ENCODE measurements around the gene SCYGR4. TPM values are rescaled to one million over a fixed set of nuclear protein-coding genes. Genes with fewer than 3 reads are reported as not detected.
A peak's percentile ranks its signal among the peaks of the same experiment; 100 is the strongest.

The SCYGR4 gene
- total RNA-seq, 4 donors from 2014 or later: not detected

DNA sequence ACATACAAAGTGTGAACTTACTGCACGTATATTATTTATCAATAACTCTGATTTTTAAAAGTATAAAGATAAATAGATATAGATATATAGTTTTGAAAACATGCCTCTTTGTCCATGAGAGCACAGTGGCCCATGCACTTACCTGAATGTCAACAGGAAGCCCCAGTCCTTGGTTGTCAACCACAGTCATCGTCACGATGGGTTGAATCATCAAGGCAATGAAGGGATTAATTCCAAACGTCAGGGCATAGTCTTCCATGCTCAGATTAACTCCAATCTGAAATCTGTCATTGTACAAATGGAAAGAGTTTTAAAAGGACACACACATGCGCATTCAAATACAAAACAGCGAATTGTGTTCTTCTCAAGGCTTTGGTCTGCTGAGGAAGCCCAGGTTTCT, 15.5 kb downstream of the SCYGR4 start:
- Histone ChIP-seq H3K9me3 (no peaks in the 10 kb centered on the region), H3K4me3 (no peak overlapping the region), H3K27me3 (no peaks in the 10 kb centered on the region), H3K36me3 (no peaks in the 10 kb centered on the region), H3K4me1 (no peaks in the 10 kb centered on the region), H3K27ac (no peak overlapping the region)
- TF ChIP-seq CTCF (IDR thresholded peaks at IDR 0.05): no peak
- no peak for TF ChIP-seq POLR2A (IDR thresholded peaks at IDR 0.05)
- no peak for TF ChIP-seq EP300 (IDR thresholded peaks at IDR 0.05)
- no peak for DNase-seq (ENCODE audit: low spot score in 2 of 2)
- WGBS, 2 donors: 81 to 83% methylated on average over 6 of the region's 6 CpGs

- Histone ChIP-seq H3K36me3 (no peaks in the 10 kb centered on the region), H3K4me3 (no peak overlapping the region), H3K9me3 (no peaks in the 10 kb centered on the region), H3K4me1 (no peaks in the 10 kb centered on the region), H3K27me3 (no peaks in the 10 kb centered on the region), H3K27ac (no peak overlapping the region)
- TF ChIP-seq EP300 (IDR thresholded peaks at IDR 0.05) (no peak), CTCF (IDR thresholded peaks at IDR 0.05) (no peak), POLR2A (IDR thresholded peaks at IDR 0.05) (no peak)
- WGBS, 2 donors: 64 to 70% methylated on average over 3 of the region's 3 CpGs
- no peak for DNase-seq (ENCODE audit: low spot score in 2 of 2)
Measured at GRCh38 chr2:227634201-227634600, 16.9 kb downstream of the SCYGR4 start.

- Histone ChIP-seq H3K27ac (no peak overlapping the region), H3K27me3 (no peaks in the 10 kb centered on the region), H3K36me3 (no peaks in the 10 kb centered on the region), H3K4me1 (no peaks in the 10 kb centered on the region), H3K4me3 (no peak overlapping the region), H3K9me3 (no peaks in the 10 kb centered on the region)
- WGBS, 2 donors: 13 to 20% methylated on average over 2 of the region's 2 CpGs
- TF ChIP-seq POLR2A (IDR thresholded peaks at IDR 0.05) (no peak), CTCF (IDR thresholded peaks at IDR 0.05) (no peak), EP300 (IDR thresholded peaks at IDR 0.05) (no peak)
- DNase-seq (ENCODE audit: low spot score in 2 of 2): no peak
Measured at GRCh38 chr2:227642656-227643055, 25.4 kb downstream of the SCYGR4 start.

GRCh38 chr2:227643990-227644551, 26.8 kb downstream of the SCYGR4 start:
- H3K9me3 ChIP-seq: no peaks in the 10 kb centered on the region
- no peak for TF ChIP-seq EP300 (IDR thresholded peaks at IDR 0.05)
- no peak for TF ChIP-seq POLR2A (IDR thresholded peaks at IDR 0.05)
- TF ChIP-seq CTCF (IDR thresholded peaks at IDR 0.05): no peak
- no peak overlapping the region for H3K27ac ChIP-seq
- WGBS, 2 donors: 78 to 79% methylated on average over 5 of the region's 5 CpGs
- H3K36me3 ChIP-seq: no peaks in the 10 kb centered on the region
- no peaks in the 10 kb centered on the region for H3K27me3 ChIP-seq
- H3K4me1 ChIP-seq: no peaks in the 10 kb centered on the region
- no peak for DNase-seq (ENCODE audit: low spot score in 2 of 2)
- no peak overlapping the region for H3K4me3 ChIP-seq

DNA sequence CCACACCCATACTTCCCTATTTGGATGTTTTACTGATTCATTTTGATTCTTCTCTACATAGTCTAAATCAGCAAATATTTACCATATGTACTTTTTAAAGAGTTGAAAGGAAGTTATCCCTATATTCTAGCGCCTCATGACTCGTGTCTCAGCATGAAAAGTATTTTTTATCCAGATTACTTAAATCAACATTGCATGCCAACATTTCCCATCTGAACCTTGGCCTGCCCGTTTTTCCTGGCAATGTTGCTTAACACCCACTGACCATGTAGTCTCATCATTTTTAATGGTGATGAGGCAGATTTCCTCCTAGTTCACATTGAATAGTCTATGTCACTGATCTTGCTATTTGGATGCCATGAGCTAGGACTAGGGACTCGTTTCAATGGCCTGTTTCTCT, 36.1 kb downstream of the SCYGR4 start:
- Histone ChIP-seq H3K4me3 (no peak overlapping the region), H3K27me3 (no peaks in the 10 kb centered on the region), H3K36me3 (no peaks in the 10 kb centered on the region), H3K9me3 (no peaks in the 10 kb centered on the region), H3K4me1 (no peaks in the 10 kb centered on the region), H3K27ac (no peak overlapping the region)
- 49 to 51% methylated on average over 4 of the region's 4 CpGs for WGBS, 2 donors
- DNase-seq (ENCODE audit: low spot score in 2 of 2): no peak
- TF ChIP-seq CTCF (IDR thresholded peaks at IDR 0.05): no peak
- TF ChIP-seq POLR2A (IDR thresholded peaks at IDR 0.05): no peak
- peak in 1 of 2 donors; percentile 49 for TF ChIP-seq EP300 (IDR thresholded peaks at IDR 0.05)

Measured in tibial nerve (tissue), 4 donors.